Measurements from ENCODE around the gene CCT8L2. TPM values are rescaled to one million over a fixed set of nuclear protein-coding genes. Genes with fewer than 3 reads are reported as not detected.
"Not testable (repeated sequence)": the region's sequence is repeated elsewhere in the genome, so short reads cannot be mapped to it uniquely, and the experiment has no call there.

CCT8L2 gene
- total RNA-seq, 2 donors from 2014 or later, result not detected

DNA sequence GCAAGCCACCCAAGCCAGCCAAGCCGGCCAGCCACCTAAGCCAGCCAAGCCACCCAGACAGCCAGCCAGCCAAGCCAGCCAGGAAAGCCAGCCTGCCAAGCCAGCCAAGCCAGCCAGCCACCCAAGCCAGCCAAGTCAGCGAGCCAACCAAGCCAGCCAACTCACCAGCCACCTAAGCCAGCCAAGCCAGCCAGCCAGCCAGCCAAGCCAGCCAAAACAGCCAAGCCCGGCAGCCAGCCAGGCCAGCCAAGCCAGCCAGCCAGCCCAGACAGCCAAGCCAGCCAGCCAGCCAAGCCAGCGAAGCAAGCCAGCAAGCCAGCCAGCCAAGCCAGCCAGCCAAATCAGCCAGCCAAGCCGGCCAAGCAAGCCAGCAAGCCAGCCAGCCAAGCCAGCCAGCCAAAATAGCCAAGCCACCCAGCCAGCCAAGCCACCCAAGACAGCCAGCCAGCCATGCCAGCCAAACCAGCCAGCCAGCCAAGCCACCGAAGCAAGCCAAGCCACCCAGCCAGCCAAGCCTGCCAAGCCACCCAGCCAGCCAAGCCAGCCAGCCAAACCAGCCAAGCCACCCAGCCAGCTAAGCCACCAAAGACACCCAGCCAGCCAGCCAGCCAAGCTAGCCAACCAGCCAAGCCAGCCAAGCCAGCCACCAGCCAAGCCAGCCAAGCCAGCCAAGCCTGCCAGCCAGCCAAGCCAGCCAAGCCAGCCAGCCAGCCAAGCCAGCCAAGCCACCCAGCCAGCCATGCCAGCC is 27.6 kb downstream of the CCT8L2 start:
- DNase-seq (ENCODE audit: low spot score); H3K36me3 ChIP-seq; H3K27ac ChIP-seq; H3K4me3 ChIP-seq; H3K27me3 ChIP-seq (replicated peaks; ENCODE audit: insufficient read depth); H3K9me3 ChIP-seq; ATAC-seq (ENCODE audit: insufficient number of reproducible peaks, low FRiP score, low read depth); H3K4me1 ChIP-seq (ENCODE audit: control insufficient read depth in 1 of 2, low read depth in 2 of 2): not testable (repeated sequence)

DNA sequence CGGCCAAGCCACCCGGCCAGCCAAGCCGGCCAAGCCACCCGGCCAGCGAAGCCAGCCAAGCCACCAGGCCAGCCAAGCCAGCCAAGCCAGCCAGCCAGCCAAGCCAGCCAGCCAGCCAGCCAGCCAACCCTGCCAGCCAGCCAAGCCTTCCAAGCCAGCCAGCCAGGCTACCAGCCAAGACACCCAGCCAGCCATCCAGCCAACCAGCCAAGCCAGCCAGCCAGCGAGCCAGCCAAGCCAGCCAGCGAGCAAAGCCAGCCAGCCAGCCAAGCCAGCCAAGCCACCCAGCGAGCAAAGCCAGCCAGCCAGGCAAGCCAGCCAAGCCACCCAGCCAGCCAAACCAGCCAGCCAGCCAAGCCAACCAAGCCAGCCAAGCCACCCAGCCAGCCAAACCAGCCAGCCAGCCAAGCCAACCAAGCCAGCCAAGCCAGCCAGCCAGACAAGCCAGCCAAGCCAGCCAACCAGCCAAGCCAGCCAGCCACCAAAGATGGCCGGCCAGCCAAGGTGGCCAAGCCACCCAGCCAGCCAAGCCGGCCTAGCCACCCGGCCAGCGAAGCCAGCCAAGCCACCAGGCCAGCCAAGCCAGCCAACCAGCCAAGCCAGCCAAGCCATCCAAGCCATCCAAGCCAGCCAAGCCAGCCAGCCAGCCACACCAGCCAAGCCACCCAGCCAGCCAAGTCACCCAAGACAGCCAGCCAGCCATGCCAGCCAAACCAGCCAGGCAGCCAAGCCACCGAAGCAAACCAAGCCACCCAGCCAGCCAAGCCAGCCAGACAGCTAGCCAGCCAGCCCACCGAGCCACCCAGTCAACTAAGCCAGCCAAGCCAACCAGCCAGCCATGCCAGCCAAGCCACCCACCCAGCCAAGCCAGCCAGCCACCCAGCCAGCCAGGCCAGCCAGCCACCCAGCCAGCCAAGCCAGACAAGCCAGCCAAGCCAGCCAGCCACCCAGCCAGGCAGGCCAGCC is 28.8 kb downstream of the CCT8L2 start:
- Histone ChIP-seq H3K4me1 (ENCODE audit: control insufficient read depth in 1 of 2, low read depth in 2 of 2) (no peaks in the 10 kb centered on the region), H3K9me3 (no peaks in the 10 kb centered on the region), H3K27me3 (replicated peaks; ENCODE audit: insufficient read depth) (no peaks in the 10 kb centered on the region), H3K36me3 (no peaks in the 10 kb centered on the region), H3K4me3 (no peak overlapping the region), H3K27ac (no peak overlapping the region)
- TF ChIP-seq, protein P1, sequence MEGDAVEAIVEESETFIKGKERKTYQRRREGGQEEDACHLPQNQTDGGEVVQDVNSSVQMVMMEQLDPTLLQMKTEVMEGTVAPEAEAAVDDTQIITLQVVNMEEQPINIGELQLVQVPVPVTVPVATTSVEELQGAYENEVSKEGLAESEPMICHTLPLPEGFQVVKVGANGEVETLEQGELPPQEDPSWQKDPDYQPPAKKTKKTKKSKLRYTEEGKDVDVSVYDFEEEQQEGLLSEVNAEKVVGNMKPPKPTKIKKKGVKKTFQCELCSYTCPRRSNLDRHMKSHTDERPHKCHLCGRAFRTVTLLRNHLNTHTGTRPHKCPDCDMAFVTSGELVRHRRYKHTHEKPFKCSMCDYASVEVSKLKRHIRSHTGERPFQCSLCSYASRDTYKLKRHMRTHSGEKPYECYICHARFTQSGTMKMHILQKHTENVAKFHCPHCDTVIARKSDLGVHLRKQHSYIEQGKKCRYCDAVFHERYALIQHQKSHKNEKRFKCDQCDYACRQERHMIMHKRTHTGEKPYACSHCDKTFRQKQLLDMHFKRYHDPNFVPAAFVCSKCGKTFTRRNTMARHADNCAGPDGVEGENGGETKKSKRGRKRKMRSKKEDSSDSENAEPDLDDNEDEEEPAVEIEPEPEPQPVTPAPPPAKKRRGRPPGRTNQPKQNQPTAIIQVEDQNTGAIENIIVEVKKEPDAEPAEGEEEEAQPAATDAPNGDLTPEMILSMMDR (IDR thresholded peaks at IDR 0.05), result no peak
- DNase-seq (ENCODE audit: low spot score), result no peak
- ATAC-seq (ENCODE audit: insufficient number of reproducible peaks, low FRiP score, low read depth), result no peak

DNA sequence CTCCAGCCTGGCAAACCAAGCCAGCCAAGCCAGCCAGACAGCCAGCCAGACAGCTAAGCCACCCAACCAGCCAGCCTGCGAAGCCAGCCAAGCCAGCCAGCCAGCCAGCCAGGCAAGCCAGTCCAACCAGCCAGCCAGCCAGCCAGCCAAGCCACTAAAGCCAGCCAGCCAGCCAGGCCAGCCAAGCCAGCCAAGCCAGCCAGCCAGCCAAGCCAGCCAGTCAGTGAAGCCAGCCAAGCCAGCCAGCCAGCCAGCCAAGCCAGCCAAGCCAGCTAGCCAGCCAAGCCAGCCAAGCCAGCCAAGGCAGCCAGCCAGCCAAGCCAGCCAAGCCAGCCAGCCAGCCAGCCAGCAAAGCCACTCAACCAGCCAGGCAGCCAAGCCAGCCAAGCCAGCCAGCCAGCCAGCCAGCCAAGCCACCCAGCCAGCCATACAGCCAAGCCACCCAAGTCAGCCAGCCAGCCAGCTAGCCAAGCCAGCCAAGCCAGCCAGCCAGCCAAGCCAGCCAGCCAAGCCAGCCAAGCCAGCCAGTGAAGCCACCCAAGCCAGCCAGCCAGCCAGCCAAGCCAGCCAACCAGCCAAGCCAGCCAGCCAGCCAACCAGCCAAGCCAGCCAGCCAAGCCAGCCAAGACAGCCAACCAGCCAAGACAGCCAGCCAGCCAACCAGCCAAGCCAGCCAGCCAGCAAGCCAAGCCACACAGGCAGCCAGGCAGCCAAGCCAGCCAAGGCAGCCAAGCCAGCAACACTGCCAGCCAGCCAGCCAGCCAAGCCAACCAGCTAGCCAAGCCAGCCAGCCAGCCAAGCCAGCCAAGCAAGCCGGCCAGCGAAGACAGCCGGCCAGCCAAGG is 29.7 kb downstream of the CCT8L2 start:
- H3K9me3 ChIP-seq, result no peaks in the 10 kb centered on the region
- DNase-seq (ENCODE audit: low spot score), result no peak
- no peaks in the 10 kb centered on the region for H3K36me3 ChIP-seq
- TF ChIP-seq, protein P1 (IDR thresholded peaks at IDR 0.05), result no peak
- H3K27ac ChIP-seq, result no peak overlapping the region
- no peak overlapping the region for H3K4me3 ChIP-seq
- ATAC-seq (ENCODE audit: insufficient number of reproducible peaks, low FRiP score, low read depth), result no peak
- no peaks in the 10 kb centered on the region for H3K4me1 ChIP-seq (ENCODE audit: control insufficient read depth in 1 of 2, low read depth in 2 of 2)
- H3K27me3 ChIP-seq (replicated peaks; ENCODE audit: insufficient read depth), result no peaks in the 10 kb centered on the region

DNA sequence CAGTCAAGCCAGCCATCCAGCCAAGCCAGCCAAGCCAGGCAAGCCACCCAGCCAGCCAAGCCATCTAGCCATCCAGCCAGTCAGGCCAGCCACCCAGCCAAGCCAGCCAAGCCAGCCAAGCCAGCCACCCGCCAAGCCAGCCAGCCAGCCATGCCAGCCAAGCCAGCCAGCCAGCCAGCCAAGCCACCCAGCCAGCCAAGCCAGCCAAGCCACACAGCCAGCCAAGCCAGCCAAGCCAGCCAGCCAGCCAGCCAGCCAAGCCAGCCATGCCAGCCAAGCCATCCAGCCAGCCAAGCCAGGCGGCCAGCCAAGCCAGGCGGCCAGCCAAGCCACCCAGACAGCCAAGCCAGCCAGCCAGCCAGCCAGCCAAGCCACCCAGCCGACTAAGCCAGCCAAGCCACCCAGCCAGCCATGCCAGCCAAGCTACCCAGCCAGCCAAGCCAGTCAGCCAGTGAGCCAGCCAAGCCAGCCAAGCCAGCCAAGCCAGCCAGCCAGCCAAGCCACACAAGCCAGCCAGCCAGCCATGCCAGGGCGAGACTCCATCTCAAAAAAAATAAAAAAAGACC is 31.4 kb downstream of the CCT8L2 start:
- not testable (repeated sequence) for H3K36me3 ChIP-seq; H3K4me1 ChIP-seq (ENCODE audit: control insufficient read depth in 1 of 2, low read depth in 2 of 2); DNase-seq (ENCODE audit: low spot score); H3K27me3 ChIP-seq (replicated peaks; ENCODE audit: insufficient read depth); ATAC-seq (ENCODE audit: insufficient number of reproducible peaks, low FRiP score, low read depth); H3K9me3 ChIP-seq; H3K27ac ChIP-seq; H3K4me3 ChIP-seq

DNA sequence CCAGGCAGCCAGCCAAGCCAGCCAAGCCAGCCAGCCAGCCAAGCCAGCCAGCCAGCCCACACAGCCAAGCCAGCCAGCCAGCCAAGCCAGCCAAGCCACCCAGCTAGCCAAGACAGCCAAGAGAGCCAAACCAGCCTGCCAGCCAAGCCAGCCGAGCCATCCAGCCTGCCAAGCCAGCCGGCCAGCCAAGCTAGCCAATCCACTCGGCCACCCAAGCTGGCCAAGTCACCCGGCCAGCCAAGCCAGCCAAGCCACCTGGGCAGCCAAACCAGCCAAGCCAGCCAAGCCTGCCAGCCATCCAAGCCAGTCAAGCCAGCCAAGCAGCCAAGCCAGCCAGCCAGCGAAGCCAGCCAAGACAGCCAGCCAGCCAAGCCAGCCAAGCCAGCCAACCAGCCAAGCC is 32.0 kb downstream of the CCT8L2 start:
- not testable (repeated sequence) for ATAC-seq (ENCODE audit: insufficient number of reproducible peaks, low FRiP score, low read depth); H3K9me3 ChIP-seq; H3K4me3 ChIP-seq; H3K27ac ChIP-seq; H3K4me1 ChIP-seq (ENCODE audit: control insufficient read depth in 1 of 2, low read depth in 2 of 2); H3K27me3 ChIP-seq (replicated peaks; ENCODE audit: insufficient read depth); H3K36me3 ChIP-seq; DNase-seq (ENCODE audit: low spot score)

DNA sequence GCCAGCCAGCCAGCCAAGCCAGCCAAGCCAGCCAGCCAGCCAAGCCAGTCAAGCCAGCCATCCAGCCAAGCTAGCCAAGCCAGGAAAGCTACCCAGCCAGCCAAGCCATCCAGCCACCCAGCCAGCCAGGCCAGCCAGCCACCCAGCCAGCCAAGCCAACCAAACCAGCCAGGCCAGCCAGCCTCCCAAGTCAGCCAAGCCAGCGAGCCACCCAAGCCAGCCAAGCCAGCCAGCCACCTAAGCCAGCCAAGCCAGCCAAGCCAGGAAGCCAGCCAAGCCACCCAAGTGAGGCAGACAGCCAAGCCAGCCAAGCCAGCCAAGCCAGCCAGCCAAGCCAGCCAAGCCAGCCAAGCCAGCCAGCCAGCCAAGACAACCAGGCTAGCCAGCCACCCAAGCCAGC is 32.6 kb downstream of the CCT8L2 start:
- H3K27ac ChIP-seq; H3K36me3 ChIP-seq; H3K27me3 ChIP-seq (replicated peaks; ENCODE audit: insufficient read depth); H3K9me3 ChIP-seq; DNase-seq (ENCODE audit: low spot score); H3K4me1 ChIP-seq (ENCODE audit: control insufficient read depth in 1 of 2, low read depth in 2 of 2); ATAC-seq (ENCODE audit: insufficient number of reproducible peaks, low FRiP score, low read depth); H3K4me3 ChIP-seq: not testable (repeated sequence)
